Stimulated activated CD4-positive, alpha-beta T cell treated with anti-CD3 and anti-CD28 coated beads, Interleukin-1b, Interleukin-23, amount 100 ng/mL, for 1 hour (primary cell): ENCODE data around the gene BSN.
A peak's percentile ranks its signal among the peaks of the same experiment; 100 is the strongest.
"Not testable (repeated sequence)": the region's sequence is repeated elsewhere in the genome, so short reads cannot be mapped to it uniquely, and the experiment has no call there.

Source experiments
- DNase-seq, 2 donors: peaks; one replicate each; pipeline ENCODE4 v3.0.0-alpha.2; 2020; ENCODE audit warnings: low read depth in 2 of 2

BSN gene

GRCh38 chr3:49695350-49696015 is 141.2 kb downstream of the BSN start:
- not testable (repeated sequence) for DNase-seq

- no peak for DNase-seq
These were observed 145.2 kb downstream of the BSN start for GRCh38 chr3:49699281-49699979.

- DNase-seq: no peak
These were observed 145.7 kb downstream of the BSN start for GRCh38 chr3:49700014-49700413.

- no peak for DNase-seq
These were observed 146.3 kb downstream of the BSN start for GRCh38 chr3:49700453-49701128.

GRCh38 chr3:49701388-49702077 is 147.3 kb downstream of the BSN start:
- no peak for DNase-seq

GRCh38 chr3:49702672-49703071 is 148.4 kb downstream of the BSN start:
- no peak for DNase-seq

- DNase-seq: peak in 1 of 2 donors; percentile 31
These were observed 149.2 kb downstream of the BSN start for GRCh38 chr3:49703443-49703927.

- no peak for DNase-seq
These were observed 149.7 kb downstream of the BSN start for GRCh38 chr3:49703956-49704355.

GRCh38 chr3:49704629-49705028 is 150.4 kb downstream of the BSN start:
- no peak for DNase-seq

GRCh38 chr3:49705390-49705960 is 151.2 kb downstream of the BSN start:
- no peak for DNase-seq

GRCh38 chr3:49706456-49707112 is 152.3 kb downstream of the BSN start:
- DNase-seq: no peak

GRCh38 chr3:49707113-49707480 is 152.8 kb downstream of the BSN start:
- no peak for DNase-seq

- DNase-seq: no peak
These were observed 155.6 kb downstream of the BSN start for GRCh38 chr3:49709852-49710251.

- no peak for DNase-seq
These were observed 157.2 kb downstream of the BSN start for GRCh38 chr3:49711489-49711888.

- no peak for DNase-seq
These were observed 157.9 kb downstream of the BSN start for GRCh38 chr3:49712166-49712565.

- no peak for DNase-seq
These were observed 158.5 kb downstream of the BSN start for GRCh38 chr3:49712631-49713317.

GRCh38 chr3:49713336-49714105 is 159.2 kb downstream of the BSN start:
- no peak for DNase-seq

GRCh38 chr3:49714728-49715550 is 160.7 kb downstream of the BSN start:
- DNase-seq: no peak

- DNase-seq: no peak
These were observed 161.4 kb downstream of the BSN start for GRCh38 chr3:49715611-49716121.
